Ectodermal cell (in vitro differentiated cells): ENCODE results near the gene SYP.

Experiments used
- H3K27ac ChIP-seq: 2 replicates; pipeline ENCODE4 v1.7.0; 2013; ENCODE audit warnings: mild to moderate bottlenecking, low read depth, low read length; ENCODE audit not compliant: insufficient read depth, poor library complexity, severe bottlenecking
- H3K27me3 ChIP-seq: 2 replicates; pipeline ENCODE4 v1.7.0; 2013; ENCODE audit warnings: mild to moderate bottlenecking, low read length; ENCODE audit not compliant: insufficient read depth, control insufficient read depth, poor library complexity, severe bottlenecking
- H3K36me3 ChIP-seq: one replicate; pipeline ENCODE4 v1.7.0; 2013; ENCODE audit warnings: low read length; ENCODE audit not compliant: control insufficient read depth, insufficient read depth
- H3K4me1 ChIP-seq: one replicate; pipeline ENCODE4 v1.7.0; 2013; ENCODE audit warnings: low read length; ENCODE audit not compliant: control insufficient read depth, insufficient read depth
- H3K4me3 ChIP-seq: 2 replicates; pipeline ENCODE4 v1.7.0; 2013; ENCODE audit warnings: low read depth, low read length, control low read depth; ENCODE audit not compliant: insufficient read depth
- H3K9me3 ChIP-seq: 2 replicates; pipeline ENCODE4 v1.7.0; 2013; ENCODE audit warnings: mild to moderate bottlenecking, low read length, moderate library complexity; ENCODE audit not compliant: control insufficient read depth
- WGBS, 2 experiments: methylation state at CpG; one replicate each; pipeline ENCODE4 v1.1.7; 2013; ENCODE audit warnings: missing lambda C conversion rate in 2 of 2; 5-methylcytosine and 5-hydroxymethylcytosine counted together

Gene SYP

GRCh38 chrX:49193542-49193964 lies 6.4 kb downstream of the SYP start:
- Histone ChIP-seq H3K36me3 (no peaks in the 10 kb centered on the region), H3K27ac (no peak overlapping the region), H3K9me3 (no peaks in the 10 kb centered on the region), H3K4me3 (no peak overlapping the region), H3K27me3 (peaks cover 8% of the 10 kb centered on the region), H3K4me1 (peaks cover under 1% of the 10 kb centered on the region)
- 91 to 94% methylated on average over 2 of the region's 2 CpGs for WGBS, 2 experiments

DNA sequence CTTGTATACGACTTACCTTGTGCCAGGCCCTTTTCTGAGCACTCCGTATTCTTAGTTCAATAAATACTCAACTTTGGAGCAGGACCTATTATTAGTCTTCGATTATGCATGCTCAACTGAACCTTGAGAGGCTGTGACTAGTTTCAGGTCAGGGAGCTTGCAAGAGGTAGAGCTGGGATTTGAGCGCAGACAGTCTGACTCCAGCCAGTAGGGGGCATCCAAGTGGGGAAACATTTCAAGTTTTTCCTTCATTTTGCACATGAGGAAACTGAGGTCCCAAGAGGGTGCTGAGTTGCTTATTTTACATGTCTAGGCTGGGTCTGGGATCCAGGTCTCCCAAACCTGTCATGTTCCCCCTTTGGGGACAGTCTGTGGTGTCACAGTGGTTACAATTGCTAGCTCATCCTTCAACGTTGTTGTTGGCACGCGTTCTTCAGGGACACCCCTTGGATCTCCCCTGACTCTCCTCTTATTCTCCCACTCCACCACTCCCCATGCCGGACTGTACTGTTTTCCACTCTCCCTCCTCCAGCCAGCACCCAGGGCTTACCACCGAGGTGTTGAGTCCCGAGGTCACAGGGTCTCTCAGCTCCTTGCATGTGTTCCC lies 7.2 kb downstream of the SYP start:
- Histone ChIP-seq H3K27ac (no peak overlapping the region), H3K4me1 (peaks cover 3% of the 10 kb centered on the region), H3K36me3 (no peaks in the 10 kb centered on the region), H3K4me3 (no peak overlapping the region), H3K27me3 (peaks cover under 1% of the 10 kb centered on the region), H3K9me3 (no peaks in the 10 kb centered on the region)
- WGBS, 2 experiments, result 71 to 76% methylated on average over 10 of the region's 10 CpGs

DNA sequence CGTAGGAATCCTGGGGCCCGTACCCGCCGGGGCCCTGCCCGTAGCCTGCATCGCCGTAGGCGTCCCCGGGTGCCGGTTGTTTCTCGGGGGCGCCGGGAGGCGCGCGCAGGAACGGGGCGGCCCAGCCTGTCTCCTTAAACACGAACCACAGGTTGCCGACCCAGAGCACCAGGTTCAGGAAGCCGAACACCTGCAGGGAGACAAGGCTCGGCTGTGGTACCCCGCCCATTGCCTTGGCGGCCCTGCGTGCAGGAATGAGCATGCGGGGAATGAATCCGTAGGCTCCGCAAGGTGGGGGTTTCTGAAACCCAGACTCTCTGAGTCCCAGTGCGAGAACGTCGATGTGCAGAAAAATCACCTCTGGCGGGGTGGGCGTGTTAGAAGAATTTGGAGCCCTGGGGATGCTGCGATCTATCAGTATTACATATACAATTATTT lies 8.4 kb downstream of the SYP start:
- Histone ChIP-seq H3K36me3 (no peaks in the 10 kb centered on the region), H3K27ac (peak overlapping the region; percentile 67), H3K4me1 (peaks cover 12% of the 10 kb centered on the region), H3K4me3 (peak overlapping the region; percentile 71), H3K27me3 (no peaks in the 10 kb centered on the region), H3K9me3 (no peaks in the 10 kb centered on the region)
- 1% methylated on average over 31 to 33 of the region's 34 CpGs for WGBS, 2 experiments

DNA sequence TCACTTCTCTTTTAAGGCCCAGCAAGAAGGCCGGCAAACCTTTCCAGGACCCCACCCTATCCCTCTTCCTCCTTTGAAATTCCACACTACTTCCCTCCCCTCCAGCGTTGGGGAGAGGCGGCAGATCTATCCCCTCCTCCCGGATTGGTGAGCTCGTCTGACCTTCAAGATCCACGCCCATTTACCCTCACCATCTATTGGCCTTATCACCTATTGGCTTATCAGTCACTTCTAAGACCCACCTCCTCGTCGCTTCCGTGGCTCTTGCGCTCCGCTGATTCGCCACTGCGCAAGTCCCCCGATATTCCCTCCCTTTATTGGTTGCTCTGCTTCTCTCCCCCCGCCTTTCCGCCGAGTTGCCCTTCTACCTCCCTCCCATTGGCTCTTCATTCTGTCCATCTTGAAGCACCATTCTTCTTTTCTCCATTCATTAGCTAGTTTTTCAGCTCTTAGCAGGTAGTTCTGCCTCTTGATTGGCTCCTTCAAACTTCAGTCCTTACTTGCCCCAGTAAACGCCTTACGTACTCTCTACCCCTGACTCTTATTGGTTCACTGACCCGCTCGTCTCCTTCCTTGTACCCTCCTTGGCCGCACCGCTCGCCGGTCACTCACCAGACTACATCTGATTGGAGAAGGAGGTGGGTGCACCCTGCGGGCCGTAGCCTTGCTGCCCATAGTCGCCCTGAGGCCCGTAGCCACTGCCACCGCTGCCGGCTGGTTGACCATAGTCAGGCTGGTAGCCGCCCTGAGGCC lies 9.0 kb downstream of the SYP start:
- peak overlapping the region; percentile 67 for H3K27ac ChIP-seq
- WGBS, 2 experiments, result 0% methylated on average over 32 of the region's 32 CpGs
- peak overlapping the region; percentile 71 for H3K4me3 ChIP-seq
- H3K4me1 ChIP-seq, result peaks cover 12% of the 10 kb centered on the region
- H3K36me3 ChIP-seq, result no peaks in the 10 kb centered on the region
- no peaks in the 10 kb centered on the region for H3K27me3 ChIP-seq
- no peaks in the 10 kb centered on the region for H3K9me3 ChIP-seq

DNA sequence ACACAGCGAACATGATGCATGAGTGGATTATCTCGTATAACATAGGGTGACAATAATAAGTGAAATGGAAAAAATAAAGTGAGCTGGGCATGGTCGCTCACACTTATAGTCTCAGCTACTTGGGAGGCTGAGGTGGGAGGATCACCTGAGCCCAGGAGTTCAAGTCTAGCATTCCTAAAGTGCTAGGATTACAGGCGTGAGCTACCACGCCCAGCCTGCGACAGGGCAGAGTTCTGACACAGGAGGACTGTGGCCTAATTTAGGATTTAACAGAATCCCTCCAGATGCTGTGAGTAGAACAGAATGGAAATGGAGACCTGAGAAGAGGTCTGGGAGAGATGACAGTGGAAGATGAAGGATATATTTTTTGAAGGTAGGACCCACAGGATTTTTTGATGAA lies 10.4 kb downstream of the SYP start:
- Histone ChIP-seq H3K4me1 (peaks cover 12% of the 10 kb centered on the region), H3K4me3 (no peak overlapping the region), H3K27ac (no peak overlapping the region), H3K36me3 (no peaks in the 10 kb centered on the region), H3K27me3 (no peaks in the 10 kb centered on the region), H3K9me3 (no peaks in the 10 kb centered on the region)
- WGBS, 2 experiments, result 92 to 93% methylated on average over 6 of the region's 6 CpGs

DNA sequence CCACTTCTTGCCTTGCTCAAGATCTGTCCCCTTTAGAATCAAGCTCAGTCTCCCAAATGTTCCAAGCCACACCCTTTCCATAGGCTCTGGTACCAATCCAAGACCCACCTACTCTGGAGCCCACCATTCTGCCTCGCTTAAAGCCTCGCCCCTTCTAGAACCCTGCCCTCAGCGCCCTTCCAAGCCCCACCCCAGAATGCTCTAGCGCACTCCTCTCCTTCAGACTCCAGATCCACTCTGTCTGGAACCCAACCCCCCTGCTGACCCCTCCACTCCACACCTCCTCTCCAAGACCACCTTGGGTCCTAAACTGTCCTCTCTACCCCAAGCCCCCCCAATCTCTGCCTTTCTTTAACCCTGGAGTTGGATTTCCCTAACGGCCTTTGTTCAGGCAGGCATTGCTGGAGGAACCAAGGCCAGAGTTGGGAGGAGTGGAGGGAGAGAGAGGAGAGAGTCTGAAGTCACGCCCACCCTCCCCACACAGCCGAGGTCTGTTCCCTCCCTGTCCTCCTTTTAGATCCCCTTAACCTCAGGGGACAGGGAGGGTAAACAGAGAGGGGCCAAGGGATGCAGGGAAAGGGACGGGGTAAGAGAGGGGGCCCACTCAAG lies 11.4 kb downstream of the SYP start:
- WGBS, 2 experiments, result 93 to 97% methylated on average over 4 of the region's 8 CpGs
- H3K9me3 ChIP-seq, result no peaks in the 10 kb centered on the region
- no peak overlapping the region for H3K4me3 ChIP-seq

GRCh38 chrX:49187526-49187925 lies 12.5 kb downstream of the SYP start:
- Histone ChIP-seq H3K36me3 (no peaks in the 10 kb centered on the region), H3K27ac (no peak overlapping the region), H3K4me3 (no peak overlapping the region), H3K4me1 (peaks cover 12% of the 10 kb centered on the region), H3K27me3 (no peaks in the 10 kb centered on the region), H3K9me3 (no peaks in the 10 kb centered on the region)
- WGBS, 2 experiments, result 57 to 72% methylated on average over 6 of the region's 10 CpGs

More for the DNA sequence above, 11.4 kb downstream of the SYP start:
- Histone ChIP-seq H3K27me3 (no peaks in the 10 kb centered on the region), H3K4me1 (peaks cover 12% of the 10 kb centered on the region), H3K27ac (no peak overlapping the region), H3K36me3 (no peaks in the 10 kb centered on the region)

- peak overlapping the region; percentile 45 for H3K4me3 ChIP-seq
- no peaks in the 10 kb centered on the region for H3K9me3 ChIP-seq
- 5 to 11% methylated on average over 3 to 15 of the region's 15 CpGs for WGBS, 2 experiments
- no peaks in the 10 kb centered on the region for H3K36me3 ChIP-seq
- H3K27ac ChIP-seq, result peak overlapping the region; percentile 36
- H3K4me1 ChIP-seq, result peaks cover 12% of the 10 kb centered on the region
- no peaks in the 10 kb centered on the region for H3K27me3 ChIP-seq
Measured at GRCh38 chrX:49187028-49187394, 13.0 kb downstream of the SYP start.

DNA sequence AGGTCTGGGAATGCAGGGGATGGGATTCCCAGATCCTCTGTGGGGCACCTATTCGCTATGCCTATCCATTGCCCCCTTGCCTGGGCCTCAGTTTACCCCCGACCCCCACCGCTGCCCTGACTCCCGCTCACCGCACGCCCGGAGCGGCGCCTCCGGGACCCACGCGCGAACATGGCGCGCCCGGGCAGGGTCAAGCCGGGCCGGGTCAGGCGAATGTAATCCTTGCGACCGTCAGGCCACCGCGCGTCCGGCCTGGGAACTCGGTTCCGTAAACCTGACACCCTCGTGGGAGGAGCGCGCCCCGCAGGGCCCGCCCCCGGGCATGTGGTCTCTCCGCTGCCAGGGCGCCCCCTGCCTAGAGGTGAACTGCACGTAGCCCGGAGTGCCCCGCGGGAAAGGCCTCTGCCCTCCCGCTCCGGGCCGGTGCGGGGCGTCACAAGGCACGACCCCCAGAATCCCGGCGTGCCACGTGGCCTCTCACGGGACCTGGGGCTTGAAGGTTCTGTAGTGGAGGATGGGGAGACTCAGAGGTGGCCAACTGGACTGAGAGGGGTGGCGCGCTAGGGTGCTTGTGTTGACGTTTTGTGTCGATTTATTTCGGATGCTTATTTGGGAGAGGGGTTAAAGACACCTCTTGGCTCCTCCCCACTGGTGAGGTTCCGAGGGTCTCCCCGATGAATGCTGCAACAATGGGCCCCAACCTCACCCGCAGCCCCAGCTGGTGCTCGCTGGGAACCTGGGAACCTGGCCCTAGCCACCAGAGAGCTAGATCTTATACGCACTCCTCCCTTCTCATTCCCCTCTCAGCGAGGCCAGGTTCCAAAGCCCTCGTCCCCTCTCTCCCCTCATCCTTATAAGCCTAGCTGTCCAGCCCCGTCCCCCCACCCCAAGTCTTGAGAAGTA lies 13.6 kb downstream of the SYP start, which contains the start of gene PRICKLE3:
TSS of gene PRICKLE3 (minus strand) at position 249 of the 903 bp plus-strand sequence. CDS start at position 173, 76 bp downstream.
- peak within 1 kb of the TSS; percentile 45 for H3K4me3 ChIP-seq
- WGBS, 2 experiments, result 3% methylated on average over 62 of the region's 62 CpGs
- peak within 1 kb of the TSS; percentile 36 for H3K27ac ChIP-seq

More for the DNA sequence above, 13.6 kb downstream of the SYP start, which contains the start of gene PRICKLE3:
- Histone ChIP-seq H3K9me3 (no peaks in the 10 kb centered on the region), H3K4me1 (peaks cover 12% of the 10 kb centered on the region), H3K27me3 (no peaks in the 10 kb centered on the region), H3K36me3 (no peaks in the 10 kb centered on the region)
